HG03469 (cell line): Measurements from ENCODE around the gene ENGASE.

Experiments used
- ATAC-seq: cut with Tn5 transposase; IDR thresholded peaks from one replicate; pipeline ENCODE4 v1.9.1; 2021; ENCODE audit warnings: mild to moderate bottlenecking, moderate library complexity, moderate number of reproducible peaks; ENCODE audit not compliant: unreplicated experiment

Gene ENGASE

DNA sequence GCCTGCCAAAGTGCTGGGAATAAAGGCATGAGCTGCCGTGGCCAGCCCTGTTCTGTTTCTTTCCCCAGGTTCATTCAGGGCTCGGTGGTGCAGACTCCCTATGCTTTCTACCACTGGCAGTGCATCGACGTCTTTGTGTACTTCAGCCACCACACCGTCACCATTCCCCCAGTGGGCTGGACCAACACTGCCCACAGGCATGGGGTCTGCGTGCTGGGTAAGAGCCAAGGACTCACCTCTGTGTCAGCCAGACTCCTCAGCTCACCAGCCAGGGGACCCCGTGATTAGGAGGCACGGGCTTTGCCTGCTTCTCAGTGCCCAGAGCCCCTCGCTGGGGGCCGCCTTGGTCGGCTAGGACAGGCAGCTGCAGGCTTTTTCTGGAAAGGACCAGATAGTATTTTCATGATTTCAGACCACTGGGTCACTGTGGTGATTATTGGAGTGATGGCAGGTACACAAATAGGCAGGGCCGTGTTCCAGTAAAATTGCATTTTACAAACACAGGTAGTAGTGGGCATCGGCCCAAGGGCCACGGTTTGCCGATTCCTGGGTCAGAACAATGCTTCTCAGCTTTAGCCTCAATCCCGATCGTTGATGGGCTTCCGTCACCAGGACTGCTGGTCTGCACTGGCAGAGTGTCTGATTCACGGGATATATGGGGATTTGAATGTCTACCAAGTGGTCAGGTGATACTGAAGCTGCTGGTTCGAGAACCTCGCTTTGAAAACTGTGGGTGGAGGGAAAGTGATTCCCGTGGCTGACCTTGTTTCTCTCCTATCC, 5.0 kb downstream of the ENGASE start:
- no peak for ATAC-seq

DNA sequence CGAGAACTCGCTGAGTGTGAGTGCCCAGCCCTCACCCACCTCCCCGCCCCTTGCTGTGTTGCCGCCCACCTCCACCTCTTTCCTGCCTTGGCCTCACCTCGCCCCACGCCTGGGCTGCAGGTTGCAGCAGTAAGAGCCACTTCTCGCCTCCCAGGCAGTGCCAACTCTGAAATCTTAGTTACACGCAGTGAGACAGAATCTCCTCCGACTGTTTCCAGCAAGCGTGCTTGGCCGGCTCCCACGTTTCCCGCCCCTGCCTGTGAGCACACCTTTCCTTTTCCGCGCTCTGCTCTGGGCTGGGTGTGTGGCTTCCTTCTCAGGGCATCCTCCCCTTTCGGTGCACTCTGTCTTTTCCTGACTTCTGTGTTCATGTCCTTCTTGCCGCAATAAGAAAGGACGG, 5.7 kb downstream of the ENGASE start:
- ATAC-seq: no peak

- no peak for ATAC-seq
These were observed 6.2 kb downstream of the ENGASE start for GRCh38 chr17:79080761-79081290.

- ATAC-seq: no peak
These were observed 7.1 kb downstream of the ENGASE start for GRCh38 chr17:79081571-79082276.

- ATAC-seq: no peak
These were observed 7.9 kb downstream of the ENGASE start for GRCh38 chr17:79082311-79083190.

DNA sequence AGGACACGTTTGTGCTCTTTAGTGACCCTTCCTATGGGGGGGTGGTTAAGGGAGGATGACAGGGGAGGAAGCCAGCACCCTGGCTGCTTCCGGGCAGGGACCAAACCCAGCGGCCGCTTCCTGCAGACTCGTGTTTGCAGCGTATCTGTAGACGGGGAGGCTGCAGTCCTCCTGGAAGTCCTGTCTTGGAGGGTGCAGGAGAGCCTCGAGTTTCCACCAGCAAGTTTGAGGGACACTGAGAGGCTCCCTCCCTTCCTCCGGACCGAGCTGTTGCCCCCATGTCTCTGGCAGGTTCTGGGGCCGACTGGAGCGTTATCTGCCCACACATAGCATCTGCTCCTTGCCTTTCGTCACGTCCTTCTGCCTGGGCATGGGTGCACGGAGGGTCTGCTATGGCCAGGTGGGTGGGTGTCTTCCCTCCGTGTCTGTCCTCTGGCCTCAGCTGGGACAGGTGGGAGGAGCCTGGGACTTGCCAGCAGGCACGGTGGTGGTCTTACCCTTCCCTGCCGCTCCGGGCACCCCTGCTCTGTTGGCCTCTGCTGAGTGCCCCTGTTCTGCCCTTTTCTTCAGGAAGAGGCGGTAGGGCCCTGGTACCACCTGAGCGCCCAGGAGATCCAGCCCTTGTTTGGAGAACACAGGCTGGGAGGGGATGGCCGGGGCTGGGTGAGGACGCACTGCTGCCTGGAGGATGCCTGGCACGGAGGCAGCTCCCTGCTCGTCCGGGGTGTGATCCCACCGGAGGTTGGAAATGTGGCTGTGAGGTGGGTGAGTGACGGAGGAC, 8.8 kb downstream of the ENGASE start:
- ATAC-seq: no peak

DNA sequence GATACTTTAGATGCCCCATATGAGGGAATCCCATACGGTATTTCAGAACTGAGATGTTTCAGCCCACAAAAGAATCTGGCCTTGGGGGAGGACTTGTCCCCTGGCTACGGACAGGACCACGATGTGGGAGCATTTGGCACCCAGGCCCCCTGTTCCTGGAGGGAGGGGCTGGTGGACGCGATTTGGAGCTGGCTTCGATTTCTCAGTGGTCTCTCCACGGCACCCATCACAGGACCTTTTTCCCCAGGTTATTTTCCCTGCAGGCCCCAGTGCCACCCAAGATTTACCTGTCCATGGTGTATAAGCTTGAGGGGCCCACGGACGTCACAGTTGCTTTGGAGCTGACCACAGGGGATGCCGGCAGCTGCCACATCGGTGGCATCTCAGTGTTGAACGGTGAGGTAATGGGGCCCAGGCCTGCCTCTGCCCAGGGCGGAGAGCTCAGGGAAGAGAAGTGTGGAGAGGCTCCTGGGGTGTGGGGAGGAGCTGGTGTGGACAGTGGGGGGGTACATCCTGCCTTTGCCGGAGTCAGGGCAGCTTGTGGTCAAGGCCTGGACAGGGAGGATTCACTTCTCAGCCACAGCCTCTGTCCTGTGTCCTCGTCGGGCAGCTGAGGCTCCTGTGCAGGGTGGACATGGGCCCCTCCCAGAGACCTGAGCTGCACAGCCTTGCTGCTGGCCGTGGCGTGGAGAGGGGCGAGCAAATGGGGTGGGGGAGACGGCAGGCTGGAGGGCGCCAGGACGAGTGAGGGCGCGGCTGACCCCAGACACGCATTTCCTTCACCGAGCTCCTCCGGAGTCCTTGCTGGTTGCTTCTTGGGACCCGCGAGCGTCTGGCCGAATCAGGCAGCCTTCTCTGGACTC, 9.9 kb downstream of the ENGASE start:
- no peak for ATAC-seq

- ATAC-seq: no peak
These were observed 10.7 kb downstream of the ENGASE start for GRCh38 chr17:79085154-79085920.

DNA sequence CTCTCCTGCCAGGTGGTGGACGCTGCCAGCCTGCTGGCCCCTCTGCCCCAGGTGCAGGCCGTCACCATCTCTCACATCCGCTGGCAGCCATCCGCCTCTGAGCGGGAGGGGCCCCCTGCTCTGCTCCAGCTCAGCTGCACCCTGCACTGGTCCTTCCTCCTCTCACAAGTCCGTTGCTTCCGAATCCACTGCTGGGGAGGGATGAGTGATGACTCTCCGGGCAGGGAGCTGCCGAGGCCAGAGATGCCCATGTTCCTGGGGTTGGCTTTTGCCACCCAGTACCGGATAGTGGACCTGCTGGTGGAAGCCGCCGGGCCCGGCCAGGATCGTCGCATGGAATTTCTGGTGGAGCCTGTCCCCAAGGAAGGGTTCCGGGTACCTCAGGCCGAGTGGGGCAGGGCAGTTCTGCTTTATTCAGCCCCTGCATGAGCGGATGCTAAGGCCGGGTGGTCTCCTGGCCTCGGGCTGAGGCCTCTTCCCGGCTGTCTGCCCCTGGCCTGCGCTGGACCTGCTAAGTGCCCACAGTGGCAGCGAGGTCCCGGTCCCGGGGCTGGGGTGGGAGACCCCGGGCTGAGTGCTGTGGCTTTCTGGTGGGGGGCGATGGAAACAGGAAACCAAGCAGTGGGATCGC, 11.4 kb downstream of the ENGASE start:
- no peak for ATAC-seq

DNA sequence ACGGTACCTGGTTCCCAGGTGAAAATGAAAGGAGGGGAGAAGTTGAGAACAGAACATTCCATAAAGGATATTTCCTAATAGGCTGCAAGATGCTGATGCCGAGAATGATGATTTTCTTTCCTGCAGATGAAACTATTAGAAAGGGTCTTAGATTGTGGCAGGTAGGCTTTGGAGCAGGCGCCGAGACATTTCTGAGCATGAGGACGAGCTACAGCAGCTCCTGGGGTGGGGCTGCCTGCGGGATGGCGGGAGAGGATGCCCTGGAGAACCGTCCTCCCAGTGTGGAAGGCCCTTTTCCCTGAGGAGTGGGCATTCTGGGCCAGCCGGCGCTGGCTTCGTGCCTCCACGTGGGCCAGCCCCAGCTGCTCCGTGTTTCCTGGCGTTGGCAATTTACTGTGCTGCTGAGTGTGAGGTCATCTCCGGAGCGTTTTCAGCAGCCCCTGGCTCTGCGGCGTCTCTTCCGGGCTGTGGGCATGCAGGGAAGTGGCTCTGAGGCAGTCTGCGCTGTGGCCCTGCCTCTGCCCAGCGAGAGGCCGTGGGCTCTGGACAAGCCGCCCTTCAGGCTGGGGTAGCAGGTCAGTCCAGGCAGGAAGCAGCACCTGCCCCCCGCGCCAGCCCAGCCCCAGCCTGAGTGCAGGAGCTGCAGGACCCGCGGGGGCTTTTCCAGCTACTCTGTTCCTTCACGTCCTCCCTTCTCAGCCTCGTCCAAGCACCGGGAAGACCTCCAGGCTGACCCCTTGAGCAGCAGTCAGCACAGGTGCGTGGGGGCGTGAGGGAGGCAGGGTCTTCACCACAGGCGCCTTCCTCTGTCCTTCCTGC, 12.2 kb downstream of the ENGASE start:
- ATAC-seq: no peak

DNA sequence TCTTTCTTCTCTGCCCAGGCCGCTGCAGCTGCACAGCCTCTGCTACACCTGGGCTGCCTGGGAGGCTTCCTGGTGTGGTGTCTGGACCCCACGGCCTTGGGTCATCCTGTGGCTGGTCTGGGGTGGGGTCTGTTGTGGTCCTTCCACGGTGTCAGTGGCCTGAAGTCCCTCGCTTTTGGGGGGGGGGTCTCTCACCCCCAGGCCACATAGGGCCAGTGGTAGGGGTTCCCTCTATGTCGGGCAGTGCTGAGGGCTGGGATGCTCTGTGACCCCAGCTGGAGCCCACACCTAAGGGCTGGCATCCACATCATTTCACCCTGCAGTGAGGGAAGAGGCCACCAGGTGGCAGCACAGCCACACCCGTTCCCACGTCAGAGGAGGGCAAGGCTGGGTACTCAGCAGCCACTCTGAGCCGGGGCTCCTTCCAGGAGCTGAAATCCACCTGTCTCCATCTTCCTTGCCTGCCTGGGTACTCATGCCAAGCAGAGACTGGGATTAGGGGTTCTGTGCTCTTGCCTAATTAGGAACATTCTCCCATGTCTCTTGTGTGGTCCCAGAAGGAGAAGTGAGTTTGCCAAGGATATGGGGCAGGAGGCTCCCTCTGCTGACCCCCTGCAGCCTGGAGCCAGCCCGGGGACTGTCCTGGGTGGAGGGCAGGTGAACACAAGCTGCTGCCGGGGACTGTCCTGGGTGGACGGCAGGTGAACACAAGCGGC, 13.0 kb downstream of the ENGASE start:
- ATAC-seq: no peak

- no peak for ATAC-seq
These were observed 13.8 kb downstream of the ENGASE start for GRCh38 chr17:79088247-79088996.

DNA sequence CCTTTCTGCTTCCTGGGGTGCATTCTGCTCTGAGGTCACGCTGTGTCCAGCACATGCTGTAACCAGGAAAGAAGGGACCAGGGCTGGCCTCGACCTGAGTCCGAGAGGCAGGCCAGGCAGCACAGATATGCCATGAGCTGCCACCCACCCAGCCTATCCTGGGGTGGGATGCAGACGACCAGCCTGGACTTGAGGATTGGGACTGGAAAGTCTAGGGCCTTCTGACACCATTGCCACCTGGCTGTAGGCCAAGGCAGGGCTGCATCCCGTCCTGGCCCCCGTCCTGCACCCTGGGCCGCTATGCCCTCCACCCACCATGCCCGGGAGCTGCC, 14.3 kb downstream of the ENGASE start:
- no peak for ATAC-seq

GRCh38 chr17:79089720-79090442, 15.3 kb downstream of the ENGASE start:
- no peak for ATAC-seq

GRCh38 chr17:79090443-79091225, 16.0 kb downstream of the ENGASE start:
- no peak for ATAC-seq
